CD8-positive, alpha-beta memory T cell (primary cell): ENCODE measurements around the gene TRMT44. TPM values are rescaled to one million over a fixed set of nuclear protein-coding genes. Genes with fewer than 3 reads are reported as not detected.

ENCODE experiments used
- CTCF ChIA-PET: fragments of 350-600 bp; sonication (Branson Sonifier 250); formaldehyde crosslinking; loops from one replicate; lab custom pipeline; 2021; ENCODE audit warnings: antibody characterized with exemption; lab: Charles Lee
- POLR2A ChIA-PET: fragments of 350-600 bp; sonication (Branson Sonifier 250); formaldehyde crosslinking; loops from one replicate; lab custom pipeline; 2021; ENCODE audit warnings: antibody characterized with exemption; lab: Charles Lee
- DNase-seq, 5 donors: peaks; one replicate each; pipeline versions ENCODE4 v3.0.0 to v3.0.0-alpha.2; 2020 to 2022; ENCODE audit warnings: mixed read lengths in 1 of 5
- H3K27ac ChIP-seq: one replicate; pipeline ENCODE4 v1.7.0; 2013; ENCODE audit warnings: low read depth, mild to moderate bottlenecking, low read length, moderate library complexity
- H3K27me3 ChIP-seq: 2 replicates; pipeline ENCODE4 v1.7.0; 2013; ENCODE audit warnings: low read length, mild to moderate bottlenecking; ENCODE audit not compliant: insufficient read depth, poor library complexity, severe bottlenecking
- H3K36me3 ChIP-seq: 2 replicates; pipeline ENCODE4 v1.7.0; 2013; ENCODE audit warnings: mild to moderate bottlenecking, low read length, moderate library complexity; ENCODE audit not compliant: insufficient read depth
- H3K4me1 ChIP-seq: 2 replicates; pipeline ENCODE4 v1.7.0; 2013; ENCODE audit warnings: mild to moderate bottlenecking, low read length, moderate library complexity; ENCODE audit not compliant: insufficient read depth
- H3K4me3 ChIP-seq: 2 replicates; pipeline ENCODE4 v1.7.0; 2013; ENCODE audit warnings: mild to moderate bottlenecking, low read length
- H3K9me3 ChIP-seq: 2 replicates; pipeline ENCODE4 v1.7.0; 2013; ENCODE audit warnings: mild to moderate bottlenecking, low read length
- H3K27ac Mint-ChIP-seq, 8 donors: one replicate each; pipeline ENCODE4 v1.8.0; 2020 to 2021; ENCODE audit warnings: mixed read lengths in 8 of 8, mild to moderate bottlenecking in 6 of 8, inconsistent platforms in 3 of 8, moderate library complexity in 3 of 8
- H3K27me3 Mint-ChIP-seq, 2 donors: one replicate each; pipeline ENCODE4 v1.8.0; 2020 to 2021; ENCODE audit warnings: mixed read lengths in 2 of 2, mild to moderate bottlenecking in 1 of 2, moderate library complexity in 1 of 2
- H3K36me3 Mint-ChIP-seq, 3 donors: one replicate each; pipeline ENCODE4 v1.8.0; 2020 to 2021; ENCODE audit warnings: mixed read lengths in 3 of 3, inconsistent platforms in 1 of 3, mild to moderate bottlenecking in 1 of 3
- H3K4me1 Mint-ChIP-seq, 3 donors: one replicate each; pipeline ENCODE4 v1.8.0; 2020 to 2021; ENCODE audit warnings: mixed read lengths in 3 of 3, inconsistent platforms in 1 of 3, mild to moderate bottlenecking in 1 of 3
- H3K4me3 Mint-ChIP-seq, 7 donors: one replicate each; pipeline ENCODE4 v1.8.0; 2020 to 2021; ENCODE audit warnings: mixed read lengths in 7 of 7, mild to moderate bottlenecking in 6 of 7, moderate library complexity in 4 of 7, inconsistent platforms in 2 of 7
- H3K9me3 Mint-ChIP-seq, 5 donors: one replicate each; pipeline ENCODE4 v1.8.0; 2020 to 2022; ENCODE audit warnings: mixed read lengths in 5 of 5, mild to moderate bottlenecking in 3 of 5, moderate library complexity in 2 of 5, inconsistent platforms in 1 of 5
- polyA plus RNA-seq: library from polyadenylated mRNA; unstranded; fragments of 300-500 nt; fragmentation: Illumina TruSeq; gene quantifications from one replicate; pipeline ENCODE4 v1.2.3, GENCODE V29; 2021
- total RNA-seq, 2 experiments: library from RNA; stranded (reverse); gene quantifications; one replicate each; pipeline ENCODE4 v1.2.3, GENCODE V29; 2021

Gene TRMT44
- total and polyA plus RNA-seq, 3 experiments from 2014 or later, result 13.8 to 25.6 (median 25.2) TPM

DNA sequence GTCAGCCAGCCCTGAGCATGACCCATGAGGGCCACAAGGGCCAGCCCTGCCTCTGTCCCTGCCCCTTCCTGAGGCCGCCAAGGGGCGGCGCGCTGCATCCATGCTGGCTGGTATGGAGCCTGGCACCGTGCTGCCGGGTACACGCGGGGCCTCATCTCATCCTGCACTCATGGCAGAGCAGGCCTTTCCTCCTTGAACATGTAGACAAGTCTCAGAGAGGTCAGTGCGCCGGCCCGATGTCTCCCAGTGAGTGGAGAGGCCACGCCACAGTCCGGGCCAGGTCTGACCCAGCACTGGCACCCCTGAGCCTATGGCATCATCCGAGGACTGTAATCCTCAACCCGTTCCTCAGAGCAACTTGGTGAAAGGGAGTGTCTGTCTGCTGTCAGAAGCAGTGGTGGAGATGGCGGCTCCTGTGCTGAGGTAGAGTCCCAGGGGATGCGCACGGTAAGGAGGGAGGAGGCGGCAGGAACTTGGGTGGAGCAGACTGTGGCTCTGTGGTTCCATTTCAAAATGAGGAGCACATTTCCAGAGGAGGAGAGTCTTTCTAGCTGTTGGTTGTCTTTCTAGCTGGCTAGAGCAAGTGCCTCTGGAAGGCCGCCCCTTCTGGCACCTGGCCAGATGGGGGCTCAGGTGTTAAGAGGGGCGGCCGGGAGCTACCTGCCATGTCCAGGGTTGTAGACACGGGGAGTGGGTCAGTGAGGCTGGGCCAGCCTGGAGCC is 32.8 kb downstream of the TRMT44 start:
- Mint-ChIP-seq H3K4me3 (no peak overlapping the region), H3K9me3 (no peaks in the 10 kb centered on the region), H3K36me3 (peaks cover 0 to 53% (median 7%) of the 10 kb centered on the region in 3 donors), H3K4me1 (no peaks in the 10 kb centered on the region), H3K27ac (peak overlapping the region in 1 of 8 donors; percentile 63), H3K27me3 (no peaks in the 10 kb centered on the region)
- ChIA-PET POLR2A (no interaction called here), CTCF (no interaction called here)
- Histone ChIP-seq H3K36me3 (no peaks in the 10 kb centered on the region), H3K4me3 (no peak overlapping the region), H3K4me1 (no peaks in the 10 kb centered on the region), H3K27ac (peak overlapping the region; percentile 31), H3K9me3 (no peaks in the 10 kb centered on the region), H3K27me3 (no peaks in the 10 kb centered on the region)
- DNase-seq, result no peak

DNA sequence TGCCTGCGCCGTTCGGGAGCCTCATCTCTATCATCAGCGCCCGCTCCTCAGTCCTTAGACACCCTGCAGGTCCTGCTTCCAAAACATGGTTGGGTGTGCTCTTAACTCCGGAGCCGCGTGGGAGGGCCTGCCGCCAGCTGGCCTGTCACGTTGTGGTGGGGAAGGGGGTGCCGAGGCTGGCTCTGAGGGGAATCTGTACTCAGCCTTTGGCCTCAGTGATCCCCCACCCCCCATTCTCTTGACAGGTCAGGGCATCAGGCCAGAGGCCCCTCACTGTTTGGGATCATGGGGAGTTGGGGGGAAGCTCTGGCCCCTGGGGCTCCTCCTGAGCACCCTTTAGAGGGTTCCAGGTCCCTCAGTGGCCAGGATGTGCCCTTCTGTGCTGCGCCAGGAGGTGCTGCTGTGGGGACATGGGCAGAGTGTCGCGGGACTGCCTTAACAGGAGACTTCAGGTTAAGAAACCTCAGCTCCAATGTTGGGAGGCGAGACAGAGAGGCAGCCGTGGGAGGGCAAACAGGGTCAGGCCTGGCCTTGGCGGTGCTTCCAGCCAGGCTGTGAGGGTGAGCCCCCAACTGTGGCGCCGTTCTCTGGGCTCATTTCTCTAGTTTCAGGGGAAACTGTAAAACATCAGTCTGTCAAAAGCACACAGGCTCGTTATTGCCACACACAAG is 33.5 kb downstream of the TRMT44 start:
- H3K27me3 Mint-ChIP-seq, result no peaks in the 10 kb centered on the region
- no peaks in the 10 kb centered on the region for H3K4me1 Mint-ChIP-seq
- Histone ChIP-seq H3K27me3 (no peaks in the 10 kb centered on the region), H3K4me1 (no peaks in the 10 kb centered on the region), H3K27ac (no peak overlapping the region), H3K9me3 (no peaks in the 10 kb centered on the region), H3K36me3 (no peaks in the 10 kb centered on the region), H3K4me3 (no peak overlapping the region)
- no peaks in the 10 kb centered on the region for H3K9me3 Mint-ChIP-seq
- peak overlapping the region in 1 of 8 donors; percentile 43 for H3K27ac Mint-ChIP-seq
- ChIA-PET CTCF (no interaction called here), POLR2A (no interaction called here)
- no peak overlapping the region for H3K4me3 Mint-ChIP-seq
- no peak for DNase-seq
- H3K36me3 Mint-ChIP-seq, result peaks cover 0 to 46% (median 5%) of the 10 kb centered on the region in 3 donors

DNA sequence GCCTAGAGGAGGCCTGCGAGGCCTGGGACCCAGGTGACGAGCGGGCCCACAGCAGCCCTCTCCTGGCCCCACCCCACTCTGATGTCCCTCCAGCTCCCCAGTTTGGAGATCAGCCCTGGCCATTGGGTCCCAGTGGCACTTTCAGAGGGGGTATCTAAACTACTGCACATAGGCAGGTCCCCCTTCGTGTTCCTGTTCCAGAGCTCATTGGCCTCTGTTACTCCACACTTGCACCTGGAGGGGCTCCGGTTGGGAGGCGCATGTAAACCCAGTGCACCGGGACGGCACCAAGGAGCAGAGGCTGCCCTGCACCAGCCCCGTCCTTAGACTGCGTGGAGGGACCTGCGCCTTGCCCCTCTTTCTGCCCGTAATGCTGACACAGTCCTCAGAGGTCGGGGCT is 34.3 kb downstream of the TRMT44 start:
- no peak for DNase-seq
- CTCF ChIA-PET, result no interaction called here

DNA sequence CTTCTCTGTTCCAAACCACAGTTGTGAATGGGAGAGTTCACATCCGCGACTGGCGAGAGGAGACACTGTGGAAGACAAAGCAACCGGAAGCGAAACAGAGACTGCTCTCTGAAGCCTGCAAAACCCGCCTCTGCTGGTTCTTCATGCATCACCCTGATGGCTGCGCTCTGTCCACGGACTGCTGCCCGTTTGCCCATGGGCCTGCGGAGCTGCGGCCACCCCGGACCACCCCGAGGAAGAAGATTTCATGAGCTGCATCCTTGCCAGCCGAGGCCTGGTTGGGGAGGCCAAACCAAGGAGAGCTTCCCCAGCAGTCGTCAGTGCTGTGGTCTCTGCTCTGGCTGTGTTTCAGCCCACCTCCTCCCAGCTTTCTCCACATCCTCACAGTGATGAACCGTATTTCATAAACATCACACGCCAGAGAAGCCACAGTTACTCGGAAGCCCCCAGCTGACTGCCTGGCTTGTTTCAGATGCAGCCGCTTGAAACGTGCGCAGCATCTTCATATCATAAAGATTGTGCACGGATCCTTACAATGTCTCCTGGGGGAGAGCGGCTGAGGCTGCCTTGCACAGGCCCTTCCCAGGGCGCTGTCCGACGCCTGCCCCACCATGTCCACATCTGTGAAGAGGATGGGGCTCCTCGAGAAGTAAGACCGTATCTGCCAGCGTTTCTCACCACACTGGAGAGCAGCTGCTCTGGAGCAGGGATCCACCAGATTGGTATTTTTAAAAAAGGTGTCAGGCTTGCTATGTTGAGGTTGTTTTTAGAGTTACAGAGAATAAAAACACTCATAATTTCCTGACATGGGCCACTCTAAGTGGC is 35.4 kb downstream of the TRMT44 start:
- ChIA-PET POLR2A (no interaction called here), CTCF (no interaction called here)
- no peak overlapping the region for H3K4me3 Mint-ChIP-seq

More for the DNA sequence above, 34.3 kb downstream of the TRMT44 start:
- Mint-ChIP-seq H3K27ac (peak overlapping the region in 1 of 8 donors; percentile 47), H3K27me3 (no peaks in the 10 kb centered on the region), H3K9me3 (no peaks in the 10 kb centered on the region), H3K4me1 (no peaks in the 10 kb centered on the region), H3K4me3 (no peak overlapping the region), H3K36me3 (peaks cover 0 to 41% (median 3%) of the 10 kb centered on the region in 3 donors)
- no peak overlapping the region for H3K27ac ChIP-seq
- H3K36me3 ChIP-seq, result no peaks in the 10 kb centered on the region
- H3K9me3 ChIP-seq, result no peaks in the 10 kb centered on the region
- H3K4me3 ChIP-seq, result no peak overlapping the region
- no peaks in the 10 kb centered on the region for H3K4me1 ChIP-seq
- POLR2A ChIA-PET, result no interaction called here
- no peaks in the 10 kb centered on the region for H3K27me3 ChIP-seq

DNA sequence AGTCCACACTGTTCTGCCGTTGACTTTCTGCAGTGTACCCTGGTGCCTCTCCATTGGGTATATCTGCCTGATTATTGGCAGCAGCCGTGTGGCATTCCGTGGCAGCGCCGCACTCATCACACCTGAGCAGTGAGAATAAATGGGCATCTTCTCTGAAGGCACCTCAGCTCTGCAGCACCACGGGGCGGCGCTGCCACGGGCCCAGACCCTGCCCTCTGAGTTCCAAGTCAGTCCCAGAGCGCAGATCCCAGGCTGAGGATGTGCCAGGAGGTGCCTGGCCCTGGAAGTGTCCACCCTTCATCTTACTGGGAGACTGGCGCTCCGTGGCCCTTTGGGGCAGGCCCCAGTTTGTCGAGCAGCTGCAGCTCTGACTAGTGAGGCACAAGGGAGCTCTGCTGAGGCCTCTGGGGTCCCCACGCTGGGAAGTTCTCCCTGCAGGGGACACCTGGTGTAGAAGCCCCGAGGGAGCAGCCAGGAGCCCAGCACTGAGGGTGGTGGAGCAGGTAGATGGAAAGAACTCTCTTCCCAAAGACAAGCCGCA is 36.6 kb downstream of the TRMT44 start:
- POLR2A ChIA-PET, result no interaction called here
- no peaks in the 10 kb centered on the region for H3K27me3 ChIP-seq
- CTCF ChIA-PET, result no interaction called here
- no peaks in the 10 kb centered on the region for H3K4me1 Mint-ChIP-seq
- H3K27ac Mint-ChIP-seq, result no peak overlapping the region
- peaks cover 0 to 23% (median 3%) of the 10 kb centered on the region in 3 donors for H3K36me3 Mint-ChIP-seq
- no peak overlapping the region for H3K4me3 ChIP-seq
- no peaks in the 10 kb centered on the region for H3K36me3 ChIP-seq
- H3K9me3 ChIP-seq, result no peaks in the 10 kb centered on the region
- H3K4me3 Mint-ChIP-seq, result no peak overlapping the region
- no peak overlapping the region for H3K27ac ChIP-seq
- no peaks in the 10 kb centered on the region for H3K27me3 Mint-ChIP-seq
- no peaks in the 10 kb centered on the region for H3K4me1 ChIP-seq
- no peaks in the 10 kb centered on the region for H3K9me3 Mint-ChIP-seq
- no peak for DNase-seq

More for the DNA sequence above, 35.4 kb downstream of the TRMT44 start:
- Histone ChIP-seq H3K36me3 (no peaks in the 10 kb centered on the region), H3K4me1 (no peaks in the 10 kb centered on the region), H3K9me3 (no peaks in the 10 kb centered on the region), H3K27me3 (no peaks in the 10 kb centered on the region), H3K4me3 (no peak overlapping the region), H3K27ac (no peak overlapping the region)
- no peaks in the 10 kb centered on the region for H3K9me3 Mint-ChIP-seq
- no peaks in the 10 kb centered on the region for H3K4me1 Mint-ChIP-seq
- H3K27me3 Mint-ChIP-seq, result no peaks in the 10 kb centered on the region
- peaks cover 0 to 31% (median 3%) of the 10 kb centered on the region in 3 donors for H3K36me3 Mint-ChIP-seq
- no peak for DNase-seq
- H3K27ac Mint-ChIP-seq, result peak overlapping the region in 1 of 8 donors; percentile 63

DNA sequence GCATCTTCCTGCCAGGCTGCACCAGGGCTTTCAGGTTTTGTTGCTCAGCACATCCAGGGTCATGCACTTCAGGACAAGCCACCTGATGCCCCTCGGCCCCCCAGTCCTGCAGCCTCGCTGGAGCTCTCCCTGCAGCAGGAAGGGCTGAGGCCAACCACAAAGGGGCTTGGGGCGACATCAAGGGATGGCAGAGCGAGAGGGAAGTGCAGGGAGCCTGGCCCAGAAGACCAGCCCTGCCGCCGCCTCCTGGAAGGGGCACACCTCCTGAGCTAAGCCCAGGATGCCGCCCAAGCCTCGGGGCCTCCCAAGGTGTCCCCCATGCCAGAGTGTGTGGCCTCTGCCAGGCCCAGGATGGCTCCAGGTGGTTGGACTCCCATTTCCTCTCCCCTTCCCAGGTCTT is 37.1 kb downstream of the TRMT44 start:
- no peaks in the 10 kb centered on the region for H3K27me3 ChIP-seq
- H3K27me3 Mint-ChIP-seq, result no peaks in the 10 kb centered on the region
- POLR2A ChIA-PET, result no interaction called here
- H3K4me1 Mint-ChIP-seq, result no peaks in the 10 kb centered on the region
- no peak overlapping the region for H3K27ac Mint-ChIP-seq
- H3K9me3 ChIP-seq, result no peaks in the 10 kb centered on the region
- H3K36me3 Mint-ChIP-seq, result peaks cover 0 to 22% (median 3%) of the 10 kb centered on the region in 3 donors
- H3K4me3 Mint-ChIP-seq, result no peak overlapping the region
- no peaks in the 10 kb centered on the region for H3K36me3 ChIP-seq
- no peak overlapping the region for H3K4me3 ChIP-seq
- no peak overlapping the region for H3K27ac ChIP-seq
- H3K4me1 ChIP-seq, result no peaks in the 10 kb centered on the region
- no peaks in the 10 kb centered on the region for H3K9me3 Mint-ChIP-seq
- DNase-seq, result no peak
- CTCF ChIA-PET, result no interaction called here

DNA sequence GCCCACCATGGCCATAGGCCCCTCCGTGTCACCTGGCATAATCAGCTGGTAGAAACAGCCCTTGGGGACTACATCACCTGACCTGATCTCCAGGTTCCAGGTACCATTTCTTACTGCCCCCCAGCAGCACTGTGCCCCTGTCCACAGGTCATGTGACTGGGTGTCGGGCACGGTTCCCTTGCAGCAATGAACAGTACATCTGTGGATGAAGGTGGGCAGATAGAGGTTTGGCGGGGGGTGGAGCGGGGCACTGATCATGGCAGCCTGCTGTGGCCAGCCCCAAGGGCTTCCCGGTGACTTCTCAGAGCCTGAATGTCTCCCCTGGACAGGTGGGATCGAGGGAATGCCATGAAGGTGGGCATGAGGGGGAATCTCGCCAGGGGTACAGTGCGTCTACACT is 37.8 kb downstream of the TRMT44 start:
- H3K4me3 Mint-ChIP-seq, result no peak overlapping the region
- peaks cover 0 to 21% (median 3%) of the 10 kb centered on the region in 3 donors for H3K36me3 Mint-ChIP-seq
- H3K27ac Mint-ChIP-seq, result no peak overlapping the region
- H3K9me3 Mint-ChIP-seq, result no peaks in the 10 kb centered on the region
- no peaks in the 10 kb centered on the region for H3K4me1 Mint-ChIP-seq
- Histone ChIP-seq H3K4me1 (no peaks in the 10 kb centered on the region), H3K9me3 (no peaks in the 10 kb centered on the region), H3K27ac (peak overlapping the region; percentile 65), H3K36me3 (no peaks in the 10 kb centered on the region), H3K27me3 (no peaks in the 10 kb centered on the region), H3K4me3 (no peak overlapping the region)
- no peak for DNase-seq
- ChIA-PET CTCF (no interaction called here), POLR2A (no interaction called here)
- H3K27me3 Mint-ChIP-seq, result no peaks in the 10 kb centered on the region
